Liver (tissue), 3 donors: ENCODE data around the gene CCDC15.
"Not testable (repeated sequence)": the region's sequence is repeated elsewhere in the genome, so short reads cannot be mapped to it uniquely, and the experiment has no call there.

Experiments
- EGR1 ChIP-seq, 2 donors: IDR thresholded peaks; 2 replicates each; pipeline ENCODE4 v1.6.1; 2016 to 2018; ENCODE audit warnings: antibody characterized with exemption in 2 of 2, low read depth in 2 of 2
- RAD21 ChIP-seq, 2 donors: IDR thresholded peaks; 2 replicates each; pipeline ENCODE4 v1.6.1; 2016; ENCODE audit warnings: antibody characterized with exemption in 2 of 2, mild to moderate bottlenecking in 2 of 2
- TF ChIP-seq, protein P1 (sequence below): fragments of 150-350 bp; IDR thresholded peaks from 2 replicates; pipeline ENCODE4 v1.5.1; 2017; ENCODE audit warnings: improper control_type of control experiment, low read depth, low read length; ENCODE audit not compliant: missing input control
- TF ChIP-seq, protein P2 (sequence below): IDR thresholded peaks from 2 replicates; pipeline ENCODE4 v1.6.1; 2016; ENCODE audit warnings: antibody characterized with exemption, mild to moderate bottlenecking
- donor health status: healthy.
- donor health status: healthy.

DNA sequence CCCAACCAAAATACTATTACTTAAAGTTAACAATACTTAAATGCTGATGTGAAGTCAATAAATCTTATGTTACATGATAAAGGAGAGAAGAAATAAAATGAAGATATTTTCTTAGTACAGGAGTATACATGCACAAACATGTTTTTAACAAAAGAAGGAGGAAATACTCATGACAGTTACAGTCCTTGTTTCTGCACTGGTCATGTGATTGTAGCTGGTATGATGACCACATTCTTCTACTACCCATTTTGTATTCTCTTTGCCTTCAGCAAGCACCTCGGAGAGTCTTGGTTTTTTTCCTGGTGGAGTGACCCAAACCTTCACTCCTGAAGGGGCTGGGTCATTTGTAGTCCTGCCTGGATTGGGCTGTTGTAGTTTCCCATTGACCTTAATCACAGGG lies 75.4 kb downstream of the CCDC15 start:
- TF ChIP-seq, protein P1, sequence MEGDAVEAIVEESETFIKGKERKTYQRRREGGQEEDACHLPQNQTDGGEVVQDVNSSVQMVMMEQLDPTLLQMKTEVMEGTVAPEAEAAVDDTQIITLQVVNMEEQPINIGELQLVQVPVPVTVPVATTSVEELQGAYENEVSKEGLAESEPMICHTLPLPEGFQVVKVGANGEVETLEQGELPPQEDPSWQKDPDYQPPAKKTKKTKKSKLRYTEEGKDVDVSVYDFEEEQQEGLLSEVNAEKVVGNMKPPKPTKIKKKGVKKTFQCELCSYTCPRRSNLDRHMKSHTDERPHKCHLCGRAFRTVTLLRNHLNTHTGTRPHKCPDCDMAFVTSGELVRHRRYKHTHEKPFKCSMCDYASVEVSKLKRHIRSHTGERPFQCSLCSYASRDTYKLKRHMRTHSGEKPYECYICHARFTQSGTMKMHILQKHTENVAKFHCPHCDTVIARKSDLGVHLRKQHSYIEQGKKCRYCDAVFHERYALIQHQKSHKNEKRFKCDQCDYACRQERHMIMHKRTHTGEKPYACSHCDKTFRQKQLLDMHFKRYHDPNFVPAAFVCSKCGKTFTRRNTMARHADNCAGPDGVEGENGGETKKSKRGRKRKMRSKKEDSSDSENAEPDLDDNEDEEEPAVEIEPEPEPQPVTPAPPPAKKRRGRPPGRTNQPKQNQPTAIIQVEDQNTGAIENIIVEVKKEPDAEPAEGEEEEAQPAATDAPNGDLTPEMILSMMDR, result not testable (repeated sequence)
- TF ChIP-seq, protein P2, sequence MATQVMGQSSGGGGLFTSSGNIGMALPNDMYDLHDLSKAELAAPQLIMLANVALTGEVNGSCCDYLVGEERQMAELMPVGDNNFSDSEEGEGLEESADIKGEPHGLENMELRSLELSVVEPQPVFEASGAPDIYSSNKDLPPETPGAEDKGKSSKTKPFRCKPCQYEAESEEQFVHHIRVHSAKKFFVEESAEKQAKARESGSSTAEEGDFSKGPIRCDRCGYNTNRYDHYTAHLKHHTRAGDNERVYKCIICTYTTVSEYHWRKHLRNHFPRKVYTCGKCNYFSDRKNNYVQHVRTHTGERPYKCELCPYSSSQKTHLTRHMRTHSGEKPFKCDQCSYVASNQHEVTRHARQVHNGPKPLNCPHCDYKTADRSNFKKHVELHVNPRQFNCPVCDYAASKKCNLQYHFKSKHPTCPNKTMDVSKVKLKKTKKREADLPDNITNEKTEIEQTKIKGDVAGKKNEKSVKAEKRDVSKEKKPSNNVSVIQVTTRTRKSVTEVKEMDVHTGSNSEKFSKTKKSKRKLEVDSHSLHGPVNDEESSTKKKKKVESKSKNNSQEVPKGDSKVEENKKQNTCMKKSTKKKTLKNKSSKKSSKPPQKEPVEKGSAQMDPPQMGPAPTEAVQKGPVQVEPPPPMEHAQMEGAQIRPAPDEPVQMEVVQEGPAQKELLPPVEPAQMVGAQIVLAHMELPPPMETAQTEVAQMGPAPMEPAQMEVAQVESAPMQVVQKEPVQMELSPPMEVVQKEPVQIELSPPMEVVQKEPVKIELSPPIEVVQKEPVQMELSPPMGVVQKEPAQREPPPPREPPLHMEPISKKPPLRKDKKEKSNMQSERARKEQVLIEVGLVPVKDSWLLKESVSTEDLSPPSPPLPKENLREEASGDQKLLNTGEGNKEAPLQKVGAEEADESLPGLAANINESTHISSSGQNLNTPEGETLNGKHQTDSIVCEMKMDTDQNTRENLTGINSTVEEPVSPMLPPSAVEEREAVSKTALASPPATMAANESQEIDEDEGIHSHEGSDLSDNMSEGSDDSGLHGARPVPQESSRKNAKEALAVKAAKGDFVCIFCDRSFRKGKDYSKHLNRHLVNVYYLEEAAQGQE, result not testable (repeated sequence)
- not testable (repeated sequence) for TF ChIP-seq RAD21 (IDR thresholded peaks at IDR 0.05); EGR1 (IDR thresholded peaks at IDR 0.05; ENCODE audit: low read depth in 2 of 2)
